ENCODE results near the gene MRC2.

DNA sequence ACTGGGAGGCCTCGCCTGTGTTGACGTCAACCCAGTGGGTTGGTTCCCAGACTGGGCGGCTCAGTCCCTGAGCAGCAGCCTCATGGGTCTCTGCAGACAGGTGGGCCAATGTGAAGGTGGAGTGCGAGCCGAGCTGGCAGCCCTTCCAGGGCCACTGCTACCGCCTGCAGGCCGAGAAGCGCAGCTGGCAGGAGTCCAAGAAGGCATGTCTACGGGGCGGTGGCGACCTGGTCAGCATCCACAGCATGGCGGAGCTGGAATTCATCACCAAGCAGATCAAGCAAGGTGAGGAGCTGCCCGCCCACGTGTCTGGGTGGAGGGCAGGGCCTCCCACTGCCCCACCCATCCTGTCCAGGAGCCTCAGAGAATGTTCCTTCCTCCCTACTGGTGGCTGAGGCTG lies 44.1 kb downstream of the MRC2 start:
- TF ChIP-seq, protein P1, sequence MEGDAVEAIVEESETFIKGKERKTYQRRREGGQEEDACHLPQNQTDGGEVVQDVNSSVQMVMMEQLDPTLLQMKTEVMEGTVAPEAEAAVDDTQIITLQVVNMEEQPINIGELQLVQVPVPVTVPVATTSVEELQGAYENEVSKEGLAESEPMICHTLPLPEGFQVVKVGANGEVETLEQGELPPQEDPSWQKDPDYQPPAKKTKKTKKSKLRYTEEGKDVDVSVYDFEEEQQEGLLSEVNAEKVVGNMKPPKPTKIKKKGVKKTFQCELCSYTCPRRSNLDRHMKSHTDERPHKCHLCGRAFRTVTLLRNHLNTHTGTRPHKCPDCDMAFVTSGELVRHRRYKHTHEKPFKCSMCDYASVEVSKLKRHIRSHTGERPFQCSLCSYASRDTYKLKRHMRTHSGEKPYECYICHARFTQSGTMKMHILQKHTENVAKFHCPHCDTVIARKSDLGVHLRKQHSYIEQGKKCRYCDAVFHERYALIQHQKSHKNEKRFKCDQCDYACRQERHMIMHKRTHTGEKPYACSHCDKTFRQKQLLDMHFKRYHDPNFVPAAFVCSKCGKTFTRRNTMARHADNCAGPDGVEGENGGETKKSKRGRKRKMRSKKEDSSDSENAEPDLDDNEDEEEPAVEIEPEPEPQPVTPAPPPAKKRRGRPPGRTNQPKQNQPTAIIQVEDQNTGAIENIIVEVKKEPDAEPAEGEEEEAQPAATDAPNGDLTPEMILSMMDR (IDR thresholded peaks at IDR 0.05), result no peak
- TF ChIP-seq POLR2A (IDR thresholded peaks at IDR 0.05), result no peak
